AG04450 (cell line): Measurements from ENCODE around the gene STXBP6. TPM values are rescaled to one million over a fixed set of nuclear protein-coding genes. Genes with fewer than 3 reads are reported as not detected.

Source experiments
- CTCF ChIA-PET: fragments of 300-600, 350-600 bp; formaldehyde crosslinking; extraction: SDS; loops from one replicate; lab custom pipeline; 2022; ENCODE audit warnings: antibody characterized with exemption, inconsistent platforms; lab: Charles Lee
- POLR2A ChIA-PET: fragments of 350-600 bp; formaldehyde crosslinking; extraction: SDS; loops from one replicate; lab custom pipeline; 2021; ENCODE audit warnings: antibody characterized with exemption, inconsistent platforms; lab: Yijun Ruan, JAX
- DNase-seq: peaks from one replicate; pipeline ENCODE4 v3.0.0-alpha.2; 2011; ENCODE audit warnings: low read depth, low spot score
- H3K27ac ChIP-seq: one replicate; pipeline ENCODE4 v1.5.1; 2012; ENCODE audit warnings: low read depth, low read length, control low read depth
- H3K27me3 ChIP-seq: one replicate; pipeline ENCODE4 v1.6.0; 2012; ENCODE audit warnings: low read length; ENCODE audit not compliant: control insufficient read depth, insufficient read depth
- H3K4me3 ChIP-seq: 2 replicates; pipeline ENCODE4 v1.5.1; 2011; ENCODE audit warnings: mild to moderate bottlenecking, low read depth, low read length, control low read depth
- H3K9me3 ChIP-seq: 2 replicates; pipeline ENCODE4 v1.5.1; 2012; ENCODE audit warnings: low read length; ENCODE audit not compliant: control insufficient read depth, insufficient read depth
- polyA plus RNA-seq: library from polyadenylated mRNA; depleted of rRNA; stranded (reverse); fragments of >200 nt; gene quantifications from 2 replicates; pipeline ENCODE4 v1.2.3, GENCODE V29; 2011
- TF ChIP-seq, protein P1 (sequence below): IDR thresholded peaks from 2 replicates; pipeline ENCODE4 v1.5.1; 2011; ENCODE audit warnings: low read depth, low read length, control low read depth, inconsistent platforms

STXBP6 gene
- polyA plus RNA-seq, 1 experiment = 0.16 TPM

DNA sequence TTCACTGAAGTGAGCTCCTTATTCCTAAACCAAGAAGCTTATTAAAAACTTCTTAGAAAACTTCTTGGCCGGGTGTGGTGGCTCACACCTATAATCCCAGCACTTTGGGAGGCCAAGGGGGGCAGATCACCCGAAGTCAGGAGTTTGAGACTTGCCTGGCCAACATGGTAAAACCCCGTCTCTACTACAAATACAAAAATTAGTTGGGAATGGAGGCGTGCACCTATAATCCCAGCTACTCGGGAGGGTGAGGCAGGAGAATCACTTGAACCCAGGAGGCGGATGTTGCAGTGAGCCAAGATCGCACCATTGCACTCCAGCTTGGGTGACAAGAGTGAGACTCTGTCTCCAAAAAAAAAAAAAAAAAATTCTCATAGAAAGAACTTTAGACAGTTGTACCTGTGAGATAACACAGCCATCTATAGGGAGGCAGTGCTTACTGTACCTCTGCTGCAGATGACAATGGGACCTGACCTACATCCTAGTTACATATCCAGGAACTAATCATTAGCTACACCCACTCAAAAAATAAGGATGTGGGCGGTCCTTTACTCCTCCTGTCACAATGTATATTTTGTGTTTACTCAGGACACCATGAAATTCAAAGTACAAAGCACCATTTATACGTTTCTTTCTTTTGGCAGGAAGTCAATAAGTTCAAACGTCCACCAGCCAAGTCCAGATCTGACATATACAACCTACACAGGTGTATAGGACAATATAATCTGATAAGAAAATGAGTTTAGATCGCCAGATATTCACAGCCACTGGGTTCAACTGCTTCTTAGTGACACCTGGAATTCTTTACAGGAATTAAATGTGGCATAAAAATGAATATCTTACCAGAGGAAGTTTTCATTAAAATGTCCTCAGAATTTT is 14.9 kb downstream of the STXBP6 start:
- H3K4me3 ChIP-seq = no peak overlapping the region
- H3K27ac ChIP-seq = no peak overlapping the region
- POLR2A ChIA-PET = no interaction called here
- H3K9me3 ChIP-seq = no peaks in the 10 kb centered on the region; the same call in 1 of the 2 replicates
- DNase-seq = no peak
- TF ChIP-seq, protein P1, sequence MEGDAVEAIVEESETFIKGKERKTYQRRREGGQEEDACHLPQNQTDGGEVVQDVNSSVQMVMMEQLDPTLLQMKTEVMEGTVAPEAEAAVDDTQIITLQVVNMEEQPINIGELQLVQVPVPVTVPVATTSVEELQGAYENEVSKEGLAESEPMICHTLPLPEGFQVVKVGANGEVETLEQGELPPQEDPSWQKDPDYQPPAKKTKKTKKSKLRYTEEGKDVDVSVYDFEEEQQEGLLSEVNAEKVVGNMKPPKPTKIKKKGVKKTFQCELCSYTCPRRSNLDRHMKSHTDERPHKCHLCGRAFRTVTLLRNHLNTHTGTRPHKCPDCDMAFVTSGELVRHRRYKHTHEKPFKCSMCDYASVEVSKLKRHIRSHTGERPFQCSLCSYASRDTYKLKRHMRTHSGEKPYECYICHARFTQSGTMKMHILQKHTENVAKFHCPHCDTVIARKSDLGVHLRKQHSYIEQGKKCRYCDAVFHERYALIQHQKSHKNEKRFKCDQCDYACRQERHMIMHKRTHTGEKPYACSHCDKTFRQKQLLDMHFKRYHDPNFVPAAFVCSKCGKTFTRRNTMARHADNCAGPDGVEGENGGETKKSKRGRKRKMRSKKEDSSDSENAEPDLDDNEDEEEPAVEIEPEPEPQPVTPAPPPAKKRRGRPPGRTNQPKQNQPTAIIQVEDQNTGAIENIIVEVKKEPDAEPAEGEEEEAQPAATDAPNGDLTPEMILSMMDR = no peak
- no peaks in the 10 kb centered on the region for H3K27me3 ChIP-seq
- CTCF ChIA-PET = no interaction called here

DNA sequence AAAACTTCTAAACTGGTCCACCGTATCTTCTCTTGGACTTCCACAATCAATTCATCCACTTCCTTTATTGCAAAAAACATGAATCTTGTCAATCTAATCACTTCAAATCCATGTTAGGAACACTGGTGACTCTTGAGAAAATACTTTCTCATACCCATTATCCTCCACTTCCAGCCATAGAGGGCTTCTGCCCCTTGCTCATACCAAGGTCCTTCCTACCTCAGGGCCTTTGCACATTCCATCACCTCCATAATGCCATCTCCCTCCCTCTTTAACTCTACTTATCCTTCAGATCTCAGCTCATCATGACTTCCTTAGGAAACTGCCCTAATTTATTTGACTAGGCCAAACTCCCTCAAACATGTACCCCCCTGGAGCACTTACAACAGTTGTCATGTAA is 16.6 kb downstream of the STXBP6 start:
- Histone ChIP-seq H3K4me3 (no peak overlapping the region), H3K27ac (no peak overlapping the region), H3K27me3 (no peaks in the 10 kb centered on the region), H3K9me3 (no peaks in the 10 kb centered on the region; the same call in 1 of the 2 replicates)
- POLR2A ChIA-PET = no interaction called here
- CTCF ChIA-PET = interaction anchor here (0.6 kb wide), 1 partner anchor 144 kb away, joined by 3 read pairs; no protein-coding TSS in a partner anchor
- TF ChIP-seq, protein P1 = no peak
- no peak for DNase-seq

DNA sequence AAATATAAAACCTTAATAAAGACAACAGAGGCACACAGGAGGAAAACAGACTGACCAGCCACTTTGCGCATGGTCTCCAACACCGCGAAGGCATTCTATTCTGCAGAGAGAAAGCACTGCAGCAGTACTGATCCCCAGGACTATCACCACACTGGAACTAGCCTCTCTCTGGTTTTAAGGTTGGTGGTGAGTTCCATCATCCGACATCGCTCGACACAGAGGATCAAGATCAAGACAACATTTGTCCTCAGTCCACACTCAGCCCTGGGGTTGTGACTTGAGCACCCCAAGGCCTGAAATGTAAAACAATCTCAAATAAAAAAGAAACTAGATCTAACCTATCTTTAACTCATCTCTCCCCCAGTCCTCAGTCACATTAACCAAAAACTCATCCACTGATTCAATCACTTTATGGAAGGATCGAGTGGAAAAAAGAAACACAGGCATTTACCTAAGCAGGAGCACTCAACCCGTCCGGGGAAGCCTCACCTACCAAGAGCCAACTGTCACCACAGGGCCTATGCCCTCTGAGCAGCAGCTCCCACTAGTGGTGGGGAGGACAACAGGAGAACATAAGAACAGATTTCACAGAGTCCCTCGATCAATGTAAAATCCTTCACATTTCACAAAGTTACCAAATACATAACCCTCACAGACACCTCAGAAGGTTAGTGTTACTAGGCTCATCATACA is 17.7 kb downstream of the STXBP6 start:
- ChIA-PET POLR2A (no interaction called here), CTCF (no interaction called here)
- no peak for DNase-seq
- TF ChIP-seq, protein P1 = no peak
- H3K27me3 ChIP-seq = no peaks in the 10 kb centered on the region
- H3K27ac ChIP-seq = no peak overlapping the region
- no peak overlapping the region for H3K4me3 ChIP-seq
- no peaks in the 10 kb centered on the region; the same call in 1 of the 2 replicates for H3K9me3 ChIP-seq

DNA sequence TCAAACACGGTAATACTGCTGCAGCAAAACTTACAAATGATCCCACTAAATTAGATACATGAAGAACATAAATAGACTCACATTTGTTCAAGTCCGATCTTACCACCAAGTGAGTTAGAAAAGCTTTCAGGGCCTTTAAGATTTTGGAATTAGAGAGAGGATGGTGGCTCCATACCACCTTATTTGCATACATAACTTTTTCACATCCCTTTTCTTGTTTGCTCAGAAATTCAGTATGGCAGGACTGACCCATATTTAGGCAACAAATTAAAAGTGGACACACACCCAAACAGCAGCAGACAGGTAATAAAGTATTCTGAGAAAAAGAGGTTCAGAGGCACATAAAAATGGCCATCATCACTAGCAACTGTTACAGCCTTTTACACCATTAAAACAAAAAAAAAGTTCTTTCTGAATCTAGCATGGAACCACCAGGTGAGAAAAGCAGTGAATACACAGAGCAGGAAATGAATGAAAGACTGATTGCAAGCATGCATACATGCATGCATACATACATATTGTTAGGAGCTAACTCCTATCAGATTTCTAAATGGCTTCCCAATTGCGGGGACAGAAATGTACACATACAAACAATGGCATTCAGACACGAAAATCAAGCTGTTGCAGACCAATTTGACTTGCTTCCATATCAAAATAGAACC is 23.3 kb downstream of the STXBP6 start:
- no peaks in the 10 kb centered on the region for H3K9me3 ChIP-seq
- H3K27me3 ChIP-seq = no peaks in the 10 kb centered on the region
- CTCF ChIA-PET = no interaction called here

More for the DNA sequence above, 23.3 kb downstream of the STXBP6 start:
- H3K4me3 ChIP-seq = no peak overlapping the region
- H3K27ac ChIP-seq = no peak overlapping the region
- POLR2A ChIA-PET = no interaction called here
- DNase-seq = no peak
- TF ChIP-seq, protein P1 = no peak
